GM19043 (cell line): ENCODE measurements around the gene DSCAM.

Experiments used
- ATAC-seq: cut with Tn5 transposase; IDR thresholded peaks from one replicate; pipeline ENCODE4 v1.9.1; 2021; ENCODE audit warnings: low read depth; ENCODE audit not compliant: unreplicated experiment

Gene DSCAM

GRCh38 chr21:39979321-39979720 lies 867.6 kb downstream of the DSCAM start:
- no peak for ATAC-seq

- ATAC-seq: no peak
Observed at GRCh38 chr21:39976800-39977199, 870.2 kb downstream of the DSCAM start.

GRCh38 chr21:39972976-39973770 lies 873.8 kb downstream of the DSCAM start:
- no peak for ATAC-seq

GRCh38 chr21:39972471-39972870 lies 874.5 kb downstream of the DSCAM start:
- no peak for ATAC-seq

- ATAC-seq: no peak
Observed at GRCh38 chr21:39971956-39972355, 875.0 kb downstream of the DSCAM start.

GRCh38 chr21:39969691-39970364 lies 877.1 kb downstream of the DSCAM start:
- ATAC-seq: no peak

GRCh38 chr21:39968010-39968409 lies 878.9 kb downstream of the DSCAM start:
- ATAC-seq: no peak

GRCh38 chr21:39966786-39967185 lies 880.2 kb downstream of the DSCAM start:
- ATAC-seq: no peak

GRCh38 chr21:39965026-39965425 lies 881.9 kb downstream of the DSCAM start:
- ATAC-seq: no peak

- ATAC-seq: no peak
Observed at GRCh38 chr21:39961251-39961650, 885.7 kb downstream of the DSCAM start.
